HG02588 (cell line): ENCODE data around the gene CGB8.
"Not testable (repeated sequence)": the region's sequence is repeated elsewhere in the genome, so short reads cannot be mapped to it uniquely, and the experiment has no call there.

Experiments
- ATAC-seq: cut with Tn5 transposase; IDR thresholded peaks from one replicate; pipeline ENCODE4 v1.9.1; 2021; ENCODE audit warnings: mild to moderate bottlenecking, moderate library complexity; ENCODE audit not compliant: unreplicated experiment

The CGB8 gene

DNA sequence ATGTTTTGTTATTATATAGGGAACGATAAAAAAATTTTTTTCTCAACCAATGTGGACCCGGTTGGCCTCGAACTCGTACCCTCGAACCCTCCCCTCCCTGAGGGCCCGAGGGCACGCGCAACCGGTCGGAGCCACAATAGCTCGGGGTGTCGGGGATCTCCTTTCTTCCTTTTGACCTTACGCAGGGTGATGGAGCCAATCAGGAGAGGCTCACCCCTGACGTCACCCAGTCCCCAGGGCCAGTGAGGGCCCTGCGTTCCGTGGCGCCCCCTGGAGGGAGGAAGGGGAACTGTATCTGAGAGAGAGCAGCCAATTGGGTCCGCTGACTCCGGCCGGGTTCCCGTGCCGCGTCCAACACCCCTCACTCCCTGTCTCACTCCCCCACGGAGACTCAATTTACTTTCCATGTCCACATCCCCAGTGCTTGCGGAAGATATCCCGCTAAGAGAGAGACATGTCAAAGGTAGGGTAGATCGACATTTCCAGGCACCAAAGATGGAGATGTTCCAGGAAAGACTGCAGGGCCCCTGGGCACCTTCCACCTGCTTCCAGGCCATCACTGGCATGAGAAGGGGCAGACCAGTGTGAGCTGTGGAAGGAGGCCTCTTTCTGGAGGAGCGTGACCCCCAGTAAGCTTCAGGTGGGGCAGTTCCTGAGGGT, 17.1 kb downstream of the CGB8 start, which contains the start of gene CGB2:
Gene CGB2, plus strand, starts transcription at position 249 of the 660 bp plus-strand sequence. Its CDS starts 206 bp downstream, at position 455.
- not testable (repeated sequence) for ATAC-seq

DNA sequence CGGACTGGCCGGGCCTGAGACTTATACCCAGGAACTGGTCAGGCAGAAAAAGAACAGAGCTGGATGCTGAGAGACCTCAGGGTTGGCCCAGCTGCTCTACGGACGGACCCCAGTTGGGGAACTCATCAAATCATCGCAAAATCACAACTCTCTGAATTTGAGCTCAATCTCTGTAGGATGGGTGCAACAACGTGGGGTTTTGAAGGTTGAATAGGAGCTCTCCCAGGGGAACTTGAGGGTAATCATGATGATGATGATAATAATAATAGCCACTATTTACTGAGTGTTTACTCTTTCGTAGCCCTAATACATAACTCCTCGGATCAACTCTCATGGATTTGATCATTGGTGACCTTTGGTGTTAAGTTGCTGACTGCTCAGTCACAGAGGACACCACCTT, 18.6 kb downstream of the CGB8 start:
- not testable (repeated sequence) for ATAC-seq

DNA sequence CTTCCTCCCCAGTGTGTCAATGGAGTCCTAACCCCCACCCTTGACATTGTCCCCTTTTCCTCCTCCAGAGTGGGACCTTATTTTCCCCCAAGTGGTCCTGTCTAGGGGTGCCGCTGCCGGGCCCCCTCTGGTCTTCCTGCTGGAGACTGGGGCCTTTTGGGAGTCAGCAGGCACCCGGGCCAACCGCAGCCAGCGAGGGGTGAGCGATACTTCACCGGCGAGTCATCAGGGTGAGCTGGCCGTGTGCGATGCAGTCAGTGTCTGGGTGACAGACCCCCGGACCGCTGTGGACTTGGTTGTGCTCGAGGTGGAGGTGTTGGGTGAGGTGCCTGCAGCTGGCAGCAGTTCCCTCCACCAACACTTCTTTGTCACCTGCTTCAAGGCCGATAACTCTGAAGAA, 19.2 kb downstream of the CGB8 start:
- ATAC-seq, result not testable (repeated sequence)

DNA sequence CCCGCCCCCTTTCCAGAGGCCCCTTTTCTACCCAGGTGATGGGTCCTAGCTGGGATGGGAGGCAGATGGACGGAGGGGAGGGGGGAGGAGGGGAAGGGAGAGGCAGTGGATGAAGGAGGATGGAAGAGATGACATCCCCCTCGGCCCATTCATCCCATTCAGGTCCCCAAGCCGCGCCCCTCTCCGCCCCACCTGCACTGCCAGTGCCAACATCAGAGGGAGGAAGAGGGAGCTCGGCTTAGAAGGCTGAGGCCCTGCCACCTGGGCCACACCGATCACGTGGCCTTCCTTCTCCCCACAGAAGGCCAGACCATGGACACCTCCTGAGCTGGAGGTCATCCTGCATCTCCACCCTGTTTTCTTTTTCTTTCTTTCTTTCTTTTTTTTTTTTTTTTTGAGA, 20.2 kb downstream of the CGB8 start:
- ATAC-seq, result not testable (repeated sequence)

DNA sequence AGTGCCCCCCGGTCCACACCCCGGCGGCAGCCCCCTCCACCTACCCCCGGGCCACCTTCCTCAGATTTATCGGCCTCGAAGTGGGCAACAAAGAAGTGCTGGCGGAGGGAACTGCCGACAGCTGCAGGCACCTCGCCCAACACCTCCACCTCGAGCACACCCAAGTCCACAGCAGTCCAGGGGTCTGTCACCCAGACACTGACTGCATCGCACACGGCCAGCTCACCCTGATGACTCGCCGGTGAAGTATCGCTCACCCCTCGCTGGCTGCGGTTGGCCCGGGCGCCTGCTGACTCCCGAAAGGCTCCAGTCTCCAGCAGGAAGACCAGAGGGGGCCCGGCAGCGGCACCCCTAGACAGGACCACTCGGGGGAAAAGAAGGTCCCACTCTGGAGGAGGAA, 23.3 kb downstream of the CGB8 start:
- ATAC-seq, result not testable (repeated sequence)

DNA sequence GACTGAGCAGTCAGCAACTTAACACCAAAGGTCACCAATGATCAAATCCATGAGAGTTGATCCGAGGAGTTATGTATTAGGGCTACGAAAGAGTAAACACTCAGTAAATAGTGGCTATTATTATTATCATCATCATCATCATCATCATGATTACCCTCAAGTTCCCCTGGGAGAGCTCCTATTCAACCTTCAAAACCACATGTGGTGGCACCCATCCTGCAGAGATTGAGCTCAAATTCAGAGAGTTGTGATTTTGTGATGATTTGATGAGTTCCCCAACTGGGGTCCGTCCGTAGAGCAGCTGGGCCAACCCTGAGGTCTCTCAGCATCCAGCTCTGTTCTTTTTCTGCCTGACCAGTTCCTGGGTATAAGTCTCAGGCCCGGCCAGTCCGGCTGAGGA, 23.8 kb downstream of the CGB8 start:
- not testable (repeated sequence) for ATAC-seq

DNA sequence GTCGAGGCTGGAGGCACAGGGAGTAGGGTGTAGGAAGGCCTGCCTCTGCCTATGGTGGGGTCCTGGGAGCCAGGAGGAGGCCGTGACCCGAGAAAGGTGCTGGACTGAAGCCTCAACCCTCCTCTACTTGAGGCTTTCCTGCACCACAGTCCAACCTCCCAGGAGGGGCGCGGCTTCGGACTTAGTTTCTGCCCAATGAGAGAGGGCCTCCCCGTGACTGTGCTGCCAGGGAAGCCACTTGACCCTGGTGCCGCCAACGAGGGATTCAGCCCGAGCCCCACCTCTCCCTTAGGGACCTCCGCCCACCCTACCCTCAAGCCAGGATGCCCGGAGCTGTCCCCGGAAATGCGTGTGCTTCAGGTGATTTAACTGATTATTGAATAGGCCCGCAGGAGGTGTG, 24.7 kb downstream of the CGB8 start, which contains the start of gene CGB3:
Gene CGB3, minus strand, starts transcription at position 101 of the 400 bp plus-strand sequence. CDS start 362 bp downstream, outside the sequence.
- ATAC-seq, result not testable (repeated sequence)

DNA sequence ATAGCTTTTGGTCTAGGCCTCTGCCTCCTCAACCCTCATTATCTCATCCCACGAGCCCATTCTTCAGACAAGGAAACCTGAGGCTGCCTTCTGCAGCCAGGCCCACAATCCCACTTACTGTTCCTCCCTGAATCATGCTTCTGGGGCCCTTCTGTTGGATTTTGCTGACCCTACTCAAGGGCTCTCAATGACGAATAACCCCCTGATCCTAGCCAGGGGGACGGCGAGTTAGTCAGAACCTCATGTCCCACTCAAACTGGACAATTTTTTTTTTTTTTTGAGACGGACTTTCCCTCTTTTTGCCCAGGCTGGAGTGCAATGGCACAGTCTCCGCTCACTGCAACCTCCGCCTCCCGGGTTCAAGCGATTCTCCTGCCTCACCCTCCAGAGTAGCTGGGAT, 26.8 kb downstream of the CGB8 start:
- ATAC-seq, result no peak

DNA sequence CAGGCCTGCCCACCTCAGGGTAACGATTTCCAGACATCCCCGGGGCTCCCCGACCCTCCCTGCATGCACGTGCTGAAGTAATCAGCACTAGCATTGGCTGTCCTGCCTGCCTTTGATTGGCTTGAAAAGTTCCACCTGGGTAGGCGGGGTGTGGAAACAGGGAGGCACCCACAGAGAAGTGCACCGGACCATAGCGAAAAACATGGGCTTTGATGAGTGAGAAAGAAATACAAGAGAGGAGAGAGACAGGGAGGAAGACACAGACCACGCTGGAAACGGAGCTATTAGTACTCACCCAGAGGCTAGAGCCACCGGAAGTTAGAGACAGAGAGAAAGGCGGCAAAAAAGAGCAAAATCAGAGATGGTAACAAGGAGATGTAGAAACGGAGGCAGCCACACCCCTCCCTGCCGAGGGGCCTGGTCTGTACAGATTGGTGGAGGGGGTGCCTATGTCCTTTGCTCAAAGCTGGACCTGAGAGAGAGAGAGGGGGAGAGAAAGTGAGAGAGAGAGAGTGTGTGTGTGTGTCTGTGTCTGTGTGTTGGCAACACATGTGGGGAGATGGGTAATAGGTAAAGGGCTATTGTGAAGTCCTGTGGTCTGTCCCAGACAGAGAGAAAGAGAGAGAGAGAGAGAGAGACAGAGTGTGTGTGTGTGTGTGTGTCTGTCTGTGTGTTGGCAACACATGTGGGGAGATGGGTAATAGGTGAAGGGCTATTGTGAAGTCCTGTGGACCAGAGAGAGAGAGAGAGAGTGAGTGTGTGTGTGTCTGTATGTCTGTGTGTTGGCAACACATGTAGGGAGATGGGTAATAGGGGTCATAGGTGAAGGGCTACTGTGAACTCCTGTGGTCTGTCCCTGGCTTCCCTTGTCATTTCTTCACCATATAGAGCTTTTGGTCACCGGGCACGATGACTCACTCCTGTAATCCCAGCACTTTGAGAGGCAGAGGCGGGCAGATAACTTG, 27.7 kb downstream of the CGB8 start:
- no peak for ATAC-seq

DNA sequence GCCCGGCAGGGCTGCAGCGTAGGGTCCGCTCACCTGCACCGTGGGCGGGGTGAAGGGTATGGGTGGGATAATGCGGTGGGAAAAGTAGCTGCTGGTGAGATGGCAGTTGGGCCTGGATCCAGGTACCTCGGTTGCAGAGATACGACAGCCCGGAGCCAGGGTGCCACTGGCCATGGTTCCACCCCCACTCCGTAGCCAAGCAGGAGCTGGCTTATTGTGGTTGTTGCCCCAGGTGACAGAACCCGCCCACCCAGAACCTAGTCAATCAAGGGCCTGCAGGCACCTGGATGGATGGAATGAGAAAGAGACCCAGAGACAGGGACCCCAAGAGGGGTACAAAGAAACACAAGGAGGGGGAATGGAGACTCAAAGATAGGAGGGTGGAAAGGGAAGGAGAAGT, 28.6 kb downstream of the CGB8 start:
- ATAC-seq, result no peak

DNA sequence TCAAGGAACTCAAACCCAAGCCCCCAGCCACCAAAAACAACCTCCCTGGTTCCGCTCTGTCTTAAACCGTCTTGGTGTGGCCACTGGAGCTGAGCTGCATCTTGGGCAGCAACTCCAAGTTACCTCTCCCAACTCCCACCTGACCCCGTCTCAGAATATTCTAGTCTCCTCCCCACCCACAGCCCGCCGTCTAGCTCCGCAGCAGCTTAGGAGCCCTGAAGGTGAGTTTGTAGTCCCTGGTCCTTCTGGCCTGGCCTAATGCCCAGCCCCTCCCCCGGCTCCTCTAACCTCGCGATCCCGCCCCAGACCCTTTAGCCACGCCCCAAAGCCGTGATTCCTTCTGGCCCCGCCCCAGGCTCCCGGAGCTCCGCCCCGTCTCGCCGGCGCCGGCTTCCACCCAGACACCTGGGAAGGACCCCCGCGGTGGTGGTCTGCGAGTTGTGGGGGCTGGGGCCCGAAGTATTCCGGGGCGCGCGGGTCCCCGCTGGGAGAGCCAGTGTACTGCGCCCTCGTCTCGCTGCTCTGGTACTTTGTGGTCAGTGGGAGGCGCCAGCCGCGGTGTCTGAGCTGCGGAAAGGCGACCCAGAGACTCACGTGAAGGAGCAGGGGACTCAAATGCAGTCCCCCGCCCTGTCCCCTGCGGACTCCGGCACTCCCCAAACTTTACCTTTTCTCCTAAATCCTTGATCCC, 29.5 kb downstream of the CGB8 start:
- no peak for ATAC-seq

DNA sequence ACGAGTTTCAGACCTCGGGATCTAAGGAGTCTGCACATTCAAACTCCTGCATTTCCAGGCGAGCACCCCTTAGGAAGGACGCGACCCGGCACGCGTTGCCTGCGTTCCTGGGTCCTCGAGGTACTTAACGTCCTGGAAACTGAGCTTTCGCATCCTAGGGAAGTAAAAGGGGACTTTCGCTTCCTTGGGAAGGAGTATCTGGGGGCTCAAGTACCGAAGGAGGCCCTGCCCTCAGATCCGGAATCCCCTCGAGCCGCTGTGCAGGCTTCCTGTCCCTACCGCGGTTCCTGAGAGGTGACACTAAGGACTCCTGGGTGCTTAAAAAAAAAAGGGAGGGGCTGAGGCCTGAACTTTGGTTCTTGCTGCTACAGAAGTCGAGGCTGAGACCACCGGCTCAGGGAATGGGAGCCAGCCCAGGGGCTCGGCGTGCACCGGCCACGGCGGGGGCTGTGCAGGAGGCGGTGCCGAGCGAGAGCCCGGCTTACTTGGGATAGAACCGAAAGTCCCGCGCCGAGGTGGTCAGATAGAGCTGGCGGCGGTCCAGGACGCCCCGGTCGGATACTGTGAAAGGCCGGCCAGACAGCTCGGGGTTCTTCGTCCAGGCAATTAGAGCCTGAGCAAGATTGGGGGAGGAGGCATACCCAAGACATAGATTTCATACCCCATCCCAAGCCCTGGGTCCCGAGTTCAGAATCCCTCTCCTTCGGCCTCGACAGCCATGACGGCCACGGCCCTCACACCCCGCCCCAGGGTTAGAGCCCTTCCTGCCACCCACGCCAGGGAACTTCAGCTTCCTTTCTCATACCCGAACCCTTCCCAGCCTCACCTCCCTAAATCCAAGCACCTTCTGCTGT, 30.3 kb downstream of the CGB8 start:
- not testable (repeated sequence) for ATAC-seq

DNA sequence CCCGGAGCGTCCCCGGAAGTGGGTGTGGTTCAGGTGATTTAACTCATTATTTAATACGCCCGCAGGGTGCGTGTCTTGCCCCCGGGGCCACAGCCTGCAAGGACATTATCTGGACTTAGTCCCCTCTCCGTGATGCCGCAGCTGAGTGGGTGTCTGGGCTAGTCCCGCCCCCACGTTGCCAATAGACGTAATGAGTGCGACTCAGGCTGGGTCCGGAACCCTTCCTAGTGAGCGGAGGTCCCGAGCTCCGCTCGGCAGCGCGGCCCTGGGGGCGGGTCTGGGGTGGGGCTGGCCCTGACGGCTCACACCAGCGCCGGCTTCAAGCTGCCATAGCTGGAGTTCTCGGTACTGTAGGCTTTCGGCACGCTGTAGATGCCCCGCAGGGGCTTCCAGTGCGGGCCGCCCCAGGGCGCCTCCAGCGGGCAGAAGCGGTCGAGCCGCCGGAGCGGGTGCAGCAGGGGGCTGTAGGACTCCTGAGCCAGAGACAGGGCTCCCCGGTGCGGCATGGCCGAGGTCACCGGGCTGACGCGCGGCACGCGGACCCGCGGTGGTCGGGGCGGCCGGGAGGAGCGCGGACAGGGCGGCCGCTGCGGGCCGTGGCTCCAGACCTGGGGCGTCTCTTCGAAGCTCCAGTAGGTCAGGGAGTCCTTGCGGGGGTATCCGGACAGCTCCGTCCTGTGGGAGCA, 31.1 kb downstream of the CGB8 start:
- no peak for ATAC-seq

DNA sequence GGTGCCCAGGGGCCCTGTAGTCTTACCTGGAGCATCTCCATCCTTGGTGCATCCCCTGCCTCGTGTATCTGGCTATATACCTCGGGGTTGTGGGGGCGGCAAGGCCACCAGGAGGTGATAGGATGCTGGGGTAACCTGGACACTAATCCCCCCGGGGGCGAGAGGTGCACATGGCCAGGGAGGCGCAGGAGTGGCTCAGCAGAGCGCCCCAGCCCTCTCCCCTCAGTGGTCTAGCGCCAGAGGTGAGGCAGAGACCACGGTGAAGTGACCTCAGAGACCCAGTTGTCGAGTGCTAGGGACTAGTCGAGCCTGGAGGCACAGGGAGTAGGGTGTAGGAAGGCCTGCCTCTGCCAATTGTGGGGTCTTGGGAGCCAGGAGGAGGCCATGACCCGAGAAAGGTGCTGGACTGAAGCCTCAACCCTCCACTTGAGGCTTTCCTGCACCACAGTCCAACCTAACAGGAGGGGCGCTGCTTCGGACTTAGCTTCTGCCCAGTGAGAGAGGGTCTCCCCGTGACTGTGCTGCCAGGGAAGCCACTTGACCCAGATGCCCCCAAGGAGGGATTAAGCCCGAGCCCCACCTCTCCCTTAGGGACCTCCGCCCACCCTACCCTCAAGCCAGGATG, 31.8 kb downstream of the CGB8 start, which contains the start of gene LHB:
Gene LHB, minus strand, starts transcription at position 51 of the 625 bp plus-strand sequence. Its CDS starts 10 bp downstream, at position 41.
- ATAC-seq, result no peak

DNA sequence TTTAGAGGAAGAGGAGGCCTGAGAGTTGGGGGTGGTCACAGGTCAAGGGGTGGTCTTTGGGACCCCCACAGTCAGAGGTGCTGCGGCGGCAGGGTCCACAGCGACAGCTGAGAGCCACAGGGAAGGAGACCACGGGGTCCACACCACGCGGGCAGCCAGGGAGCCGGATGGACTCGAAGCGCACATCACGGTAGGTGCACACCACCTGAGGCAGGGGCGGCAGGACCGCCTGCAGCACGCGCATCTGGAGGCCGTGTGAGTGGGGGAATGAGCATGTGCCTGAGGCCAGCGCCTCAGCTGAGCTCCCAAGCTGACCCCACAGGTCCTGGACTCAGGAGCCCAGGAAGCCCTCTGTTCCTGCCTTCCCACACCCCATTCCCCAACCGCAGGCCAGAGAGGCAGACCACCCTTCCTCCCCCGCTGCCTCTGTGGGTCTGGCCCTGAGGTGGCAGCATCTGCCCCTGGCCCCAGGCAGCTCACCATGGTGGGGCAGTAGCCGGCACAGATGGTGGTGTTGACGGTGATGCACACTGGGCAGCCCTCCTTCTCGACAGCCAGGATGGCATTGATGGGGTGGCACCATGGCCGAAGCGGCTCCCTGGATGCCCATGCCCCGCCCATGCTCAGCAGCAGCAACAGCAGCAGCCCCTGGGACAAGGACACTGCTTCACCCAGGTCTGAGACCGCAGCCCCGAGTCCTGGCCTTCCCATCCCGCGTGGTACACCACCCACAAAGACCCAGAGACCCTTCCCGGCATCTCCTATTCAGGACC, 32.7 kb downstream of the CGB8 start:
- ATAC-seq, result no peak

DNA sequence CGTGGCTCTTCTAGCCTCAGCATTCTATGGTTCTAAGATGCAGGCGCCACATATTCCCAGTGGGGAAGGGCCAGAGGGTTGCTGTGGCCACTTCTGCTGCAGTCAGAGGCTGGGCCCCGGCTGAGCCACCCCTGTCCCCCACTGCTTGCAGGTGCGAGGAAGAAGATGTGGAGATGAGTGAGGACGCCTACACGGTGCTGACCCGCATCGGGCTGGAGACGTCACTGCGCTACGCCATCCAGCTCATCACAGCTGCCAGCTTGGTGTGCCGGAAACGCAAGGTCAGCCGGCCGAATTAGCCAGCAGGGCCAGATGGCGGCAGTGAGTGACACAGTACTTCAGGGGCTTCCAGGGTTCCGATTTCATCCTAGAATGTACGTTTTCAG, 34.0 kb downstream of the CGB8 start:
- ATAC-seq, result no peak

DNA sequence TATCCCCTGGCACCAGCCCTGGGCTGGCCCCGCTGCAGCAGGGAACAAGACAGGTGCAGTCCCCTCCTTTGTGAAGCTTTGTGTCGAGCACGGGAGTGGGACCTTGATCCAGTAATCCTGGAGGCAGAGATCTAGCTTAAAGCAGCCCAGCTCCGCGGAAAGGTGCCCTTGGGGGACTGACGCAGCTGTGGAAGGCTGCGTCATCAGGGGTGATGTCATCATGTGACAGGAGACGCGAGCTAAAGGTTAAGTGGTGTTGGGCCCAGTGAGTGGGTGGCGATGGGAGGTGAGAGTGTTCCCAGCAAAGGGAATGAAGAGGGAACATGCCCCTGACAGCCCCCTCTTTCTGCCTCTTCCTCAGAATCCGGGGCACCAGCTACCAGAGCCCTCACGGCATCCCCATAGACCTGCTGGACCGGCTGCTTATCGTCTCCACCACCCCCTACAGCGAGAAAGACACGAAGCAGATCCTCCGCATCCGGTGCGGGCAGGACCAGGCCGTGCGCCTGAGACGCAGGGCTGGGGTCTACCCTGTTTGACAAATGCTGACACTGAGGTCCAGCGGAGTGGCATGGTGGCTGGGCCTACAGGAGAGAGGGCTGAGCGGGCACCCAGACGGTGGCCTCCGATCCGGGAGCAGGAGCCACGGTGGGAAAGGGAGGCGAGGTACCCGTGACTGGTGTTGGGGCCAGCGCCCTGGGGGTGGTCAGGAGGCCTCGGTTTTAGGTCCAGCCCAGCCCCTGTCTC, 34.6 kb downstream of the CGB8 start:
- ATAC-seq, result no peak

DNA sequence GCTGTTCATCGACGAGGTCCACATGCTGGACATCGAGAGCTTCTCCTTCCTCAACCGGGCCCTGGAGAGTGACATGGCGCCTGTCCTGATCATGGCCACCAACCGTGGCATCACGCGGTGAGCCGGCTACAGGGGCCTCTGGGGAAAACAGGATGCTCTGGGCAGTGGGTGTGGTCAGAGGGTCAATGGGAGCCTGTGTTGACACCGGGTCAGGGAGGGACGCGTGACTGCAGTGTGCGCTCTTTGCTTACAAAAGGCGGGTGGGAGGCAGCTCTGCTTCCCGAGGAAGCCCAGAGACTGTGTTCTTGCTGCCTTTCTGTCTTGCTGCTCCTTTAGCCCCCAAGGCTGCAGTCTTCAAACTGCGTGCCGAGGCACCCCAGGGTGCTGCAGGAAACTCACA, 37.7 kb downstream of the CGB8 start:
- ATAC-seq, result no peak
